Measurements from ENCODE around the gene ZNF728.
"Not testable (repeated sequence)": the region's sequence is repeated elsewhere in the genome, so short reads cannot be mapped to it uniquely, and the experiment has no call there.

ZNF728 gene

GRCh38 chr19:23002690-23003422 lies at the start of gene ZNF728:
Gene ZNF728, minus strand, starts transcription at chr19:23003176. Its CDS starts 146 bp downstream, at chr19:23003030.
- DNase-seq, result no peak

GRCh38 chr19:23052349-23052748 lies 49.4 kb upstream of the ZNF728 start:
- DNase-seq, result no peak

DNA sequence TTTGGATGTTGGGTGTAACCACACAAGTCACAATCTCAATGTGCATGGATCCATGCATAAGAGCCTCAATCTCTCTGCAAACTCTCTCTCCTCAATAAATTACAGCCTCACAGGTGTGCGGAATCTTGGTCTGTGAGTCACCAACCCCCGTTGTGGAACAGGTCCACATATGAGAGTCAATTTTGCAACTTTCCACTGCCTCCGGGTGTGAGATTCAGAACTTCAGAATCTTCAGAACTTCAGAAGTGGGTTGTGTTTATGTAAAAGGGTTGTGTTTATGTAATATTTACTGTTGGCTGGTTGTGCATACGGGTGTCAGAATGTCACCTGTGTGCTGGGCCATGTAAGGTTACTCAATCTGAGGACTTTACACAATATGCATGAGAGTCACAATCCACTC lies 46.3 kb upstream of the ZNF728 start:
- DNase-seq, result no peak

- DNase-seq, result no peak
These were observed 43.8 kb upstream of the ZNF728 start for GRCh38 chr19:23046743-23047142.

DNA sequence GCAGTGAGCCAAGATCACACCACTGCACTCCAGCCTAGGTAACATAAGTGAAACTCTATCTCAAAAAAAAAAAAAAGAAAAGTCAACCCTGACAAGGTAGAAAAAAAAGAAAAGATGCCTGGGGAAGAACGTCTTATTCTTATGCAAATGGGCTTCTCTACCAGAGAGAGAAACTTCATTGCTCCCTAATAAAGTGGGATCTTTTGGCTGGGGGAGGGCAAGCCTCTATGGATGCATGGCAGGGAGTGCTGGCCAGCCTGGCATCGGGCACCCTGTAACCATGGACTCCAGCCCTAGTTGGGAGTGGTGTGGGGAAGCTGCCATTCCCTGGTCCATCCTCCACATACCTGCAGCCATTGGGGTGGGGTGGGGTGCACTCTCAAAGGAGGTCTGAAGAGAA lies 30.7 kb upstream of the ZNF728 start:
- DNase-seq, result no peak

DNA sequence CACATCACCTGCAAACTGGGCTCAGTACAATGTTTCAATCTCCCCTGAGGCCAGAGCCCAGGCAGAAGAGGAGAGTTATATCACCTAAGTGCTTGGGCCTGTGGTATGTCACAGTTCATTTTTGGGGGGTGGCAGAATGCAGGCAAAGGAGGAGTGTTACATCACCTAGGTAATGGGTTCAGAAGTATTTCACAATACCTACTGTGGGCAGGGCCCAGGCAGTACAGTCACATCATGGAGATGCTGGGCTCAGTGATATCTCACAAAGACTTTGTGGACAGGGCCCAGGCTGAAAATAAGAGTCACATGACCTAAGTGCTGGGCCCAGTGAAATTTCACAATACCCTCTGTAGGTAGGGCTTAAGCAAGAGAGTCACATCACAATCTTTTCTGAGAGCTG lies 12.7 kb upstream of the ZNF728 start:
- no peak for DNase-seq

DNA sequence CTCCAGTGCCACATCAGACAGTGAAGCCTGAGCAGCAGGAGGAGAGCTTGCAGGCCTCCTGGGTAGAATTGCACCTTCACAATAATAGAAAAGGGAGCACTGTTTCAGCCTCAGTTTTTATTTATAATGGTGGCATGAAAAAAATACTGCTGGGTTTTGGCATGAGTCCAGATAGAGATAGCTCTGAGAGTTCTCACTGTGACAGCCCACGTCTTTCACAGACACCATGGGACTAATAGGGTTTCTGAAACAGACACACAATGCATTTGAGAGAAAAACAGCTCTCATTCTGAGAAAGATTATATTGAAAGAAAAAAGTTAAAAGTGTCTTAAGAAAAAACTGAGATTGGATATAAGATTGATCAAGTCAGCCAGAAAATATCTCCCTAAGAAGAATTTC lies 8.0 kb downstream of the ZNF728 start:
- not testable (repeated sequence) for DNase-seq

GRCh38 chr19:22976248-22976647 lies 26.7 kb downstream of the ZNF728 start:
- DNase-seq, result no peak

DNA sequence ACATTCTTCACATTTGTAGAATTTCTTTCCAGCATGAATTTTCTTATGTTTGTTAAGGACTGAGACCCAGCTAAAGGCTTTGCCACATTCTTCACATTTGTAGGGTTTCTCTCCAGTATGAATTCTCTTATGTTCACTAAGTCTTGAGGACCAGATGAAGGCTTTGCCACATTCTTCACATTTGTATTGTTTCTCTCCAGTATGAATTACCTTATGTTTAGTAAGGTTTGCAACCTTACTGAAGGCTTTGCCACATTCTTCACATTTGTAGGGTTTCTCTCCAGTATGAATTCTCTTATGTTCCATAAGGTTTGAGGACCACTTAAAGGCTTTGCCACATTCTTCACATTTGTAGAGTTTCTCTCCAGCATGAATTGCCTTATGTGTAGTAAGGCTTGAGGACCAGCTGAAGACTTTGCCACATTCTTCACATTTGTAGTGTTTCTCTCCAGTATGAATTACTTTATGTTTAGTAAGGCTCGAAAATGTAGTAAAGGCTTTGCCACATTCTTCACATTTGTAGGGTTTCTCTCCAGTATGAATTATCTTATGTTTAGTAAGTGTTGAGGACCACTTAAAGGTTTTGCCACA lies 27.3 kb downstream of the ZNF728 start:
- DNase-seq, result not testable (repeated sequence)

- peak; percentile 38 for DNase-seq
These were observed 57.4 kb downstream of the ZNF728 start for GRCh38 chr19:22945560-22945959.

DNA sequence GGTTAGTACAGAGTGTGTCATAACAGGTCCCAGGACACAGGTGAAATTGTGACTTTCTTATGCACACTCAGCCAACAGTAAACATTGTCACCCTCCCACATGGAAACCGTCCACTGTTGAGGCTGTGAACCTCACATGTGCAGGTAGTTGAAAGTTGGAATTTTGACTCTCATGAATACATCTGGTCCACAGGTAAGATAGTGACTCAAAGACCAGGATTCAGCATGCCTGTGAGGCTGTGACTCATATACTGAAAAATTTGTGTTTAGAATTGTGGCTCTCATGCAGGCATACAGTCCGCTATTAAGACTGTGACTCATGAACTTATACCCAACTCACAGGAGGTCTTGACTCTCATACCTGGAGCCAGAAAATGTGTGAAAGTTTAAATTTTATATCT lies 67.8 kb downstream of the ZNF728 start:
- no peak for DNase-seq

DNA sequence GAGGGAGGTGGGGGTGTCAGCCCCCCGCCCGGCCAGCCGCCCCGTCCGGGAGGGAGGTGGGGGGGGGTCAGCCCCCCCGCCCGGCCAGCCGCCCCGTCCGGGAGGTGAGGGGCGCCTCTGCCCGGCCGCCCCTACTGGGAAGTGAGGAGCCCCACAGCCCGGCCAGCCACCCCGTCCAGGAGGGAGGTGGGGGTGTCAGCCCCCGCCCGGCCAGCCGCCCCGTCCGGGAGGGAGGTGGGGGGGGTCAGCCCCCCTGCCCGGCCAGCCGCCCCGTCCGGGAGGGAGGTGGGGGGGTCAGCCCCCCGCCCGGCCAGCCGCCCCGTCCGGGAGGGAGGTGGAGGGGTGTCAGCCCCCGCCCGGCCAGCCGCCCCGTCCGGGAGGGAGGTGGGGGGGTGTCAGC lies 75.4 kb downstream of the ZNF728 start:
- not testable (repeated sequence) for DNase-seq

- DNase-seq, result not testable (repeated sequence)
These were observed 77.8 kb downstream of the ZNF728 start for GRCh38 chr19:22925181-22925580.

Data from NCI-H69 (cell line).